Measurements from ENCODE around the gene SF3B3. TPM values are rescaled to one million over a fixed set of nuclear protein-coding genes. Genes with fewer than 3 reads are reported as not detected.

SF3B3 gene
- total and polyA plus RNA-seq, 10 of the 15 experiments (the other 5 are each of a cell fraction or from before 2014, with no cell fraction given), result 134 to 453 (median 215) TPM

- TF ChIP-seq HSF1 (IDR thresholded peaks at IDR 0.05; ENCODE audit: low read depth, low read length), result no peak
- no peak for TF ChIP-seq SIN3A (IDR thresholded peaks at IDR 0.05; ENCODE audit: low read depth, low read length)
- TF ChIP-seq EZH2 (IDR thresholded peaks at IDR 0.05; ENCODE audit: borderline replicate concordance, control insufficient read depth, low read depth, low read length), result no peak
- no peak for TF ChIP-seq IKZF2 (IDR thresholded peaks at IDR 0.05)
Measured at GRCh38 chr16:70598937-70599503, 75.4 kb downstream of the SF3B3 start (continued).

GRCh38 chr16:70600730-70601129 lies 77.1 kb downstream of the SF3B3 start:
- no TSS peak for BruUV-seq (replicated peaks)
- FAIRE-seq (no peak), DNase-seq (ENCODE audit: low read depth, low spot score) (no peak), ATAC-seq (no peak)
- Histone ChIP-seq H3K36me3 (ENCODE audit: control insufficient read depth in 2 of 2, insufficient read depth in 2 of 2, low read length in 1 of 2) (no peaks in the 10 kb centered on the region), H3K4me1 (ENCODE audit: control insufficient read depth, insufficient read depth, low read length) (no peaks in the 10 kb centered on the region), H3K79me2 (ENCODE audit: control insufficient read depth, insufficient read depth, low read length) (no peaks in the 10 kb centered on the region), H2AFZ (ENCODE audit: control insufficient read depth, low read depth, low read length) (no peak overlapping the region), H3K9ac (ENCODE audit: control insufficient read depth, insufficient read depth, low read length) (no peak overlapping the region), H3K27ac (ENCODE audit: control insufficient read depth, insufficient read depth) (no peak overlapping the region), H3K9me3 (replicated peaks; ENCODE audit: control insufficient read depth, insufficient read depth, low read length) (no peaks in the 10 kb centered on the region), H3K27me3 (replicated peaks in 1 of 2; ENCODE audit: control insufficient read depth in 2 of 2, insufficient read depth in 2 of 2, low read length in 1 of 2) (peaks cover 0 to 1% of the 10 kb centered on the region in 2 experiments; a peak in 2 of 4 replicates), H3K4me3 (no peak overlapping the region), H3K4me2 (ENCODE audit: control insufficient read depth, insufficient read depth) (no peak overlapping the region), H4K20me1 (ENCODE audit: control insufficient read depth, insufficient read depth) (no peaks in the 10 kb centered on the region)
- CTCF ChIA-PET, result no interaction called here
- SMC1A ChIA-PET (ENCODE audit: uncharacterized antibody, unreplicated experiment), result no interaction called here
- in situ Hi-C loops (cut with MboI), result no loop called here
- intact Hi-C loops (cut with micrococcal nuclease; ENCODE audit: unreplicated experiment), result no loop called here
- TF ChIP-seq BCLAF1 (IDR thresholded peaks at IDR 0.05), result no peak
- TF ChIP-seq MEF2A (IDR thresholded peaks at IDR 0.05; ENCODE audit: insufficient read depth, low read depth, low read length), result no peak
- TF ChIP-seq ZNF384 (IDR thresholded peaks at IDR 0.05; ENCODE audit: borderline replicate concordance, low read depth, low read length), result no peak
- TF ChIP-seq HDGF (IDR thresholded peaks at IDR 0.05), result no peak
- no peak for TF ChIP-seq SPI1 (IDR thresholded peaks at IDR 0.05; ENCODE audit: borderline replicate concordance, insufficient read depth, low read depth, low read length)
- no peak for TF ChIP-seq MXI1 (IDR thresholded peaks at IDR 0.05; ENCODE audit: low read depth, low read length)
- no peak for TF ChIP-seq BCL11A (IDR thresholded peaks at IDR 0.05; ENCODE audit: low read depth, low read length)
- POLR2A ChIA-PET, result no interaction called here
- RAD21 ChIA-PET (ENCODE audit: unreplicated experiment), result no interaction called here
- WGBS (ENCODE audit: insufficient coverage, insufficient replicate concordance, low lambda C conversion rate, missing lambda C conversion rate), result 2% methylated on average over 3 of the region's 3 CpGs

All from GM12878 (cell line).